ENCODE measurements around the gene MMEL1.

DNA sequence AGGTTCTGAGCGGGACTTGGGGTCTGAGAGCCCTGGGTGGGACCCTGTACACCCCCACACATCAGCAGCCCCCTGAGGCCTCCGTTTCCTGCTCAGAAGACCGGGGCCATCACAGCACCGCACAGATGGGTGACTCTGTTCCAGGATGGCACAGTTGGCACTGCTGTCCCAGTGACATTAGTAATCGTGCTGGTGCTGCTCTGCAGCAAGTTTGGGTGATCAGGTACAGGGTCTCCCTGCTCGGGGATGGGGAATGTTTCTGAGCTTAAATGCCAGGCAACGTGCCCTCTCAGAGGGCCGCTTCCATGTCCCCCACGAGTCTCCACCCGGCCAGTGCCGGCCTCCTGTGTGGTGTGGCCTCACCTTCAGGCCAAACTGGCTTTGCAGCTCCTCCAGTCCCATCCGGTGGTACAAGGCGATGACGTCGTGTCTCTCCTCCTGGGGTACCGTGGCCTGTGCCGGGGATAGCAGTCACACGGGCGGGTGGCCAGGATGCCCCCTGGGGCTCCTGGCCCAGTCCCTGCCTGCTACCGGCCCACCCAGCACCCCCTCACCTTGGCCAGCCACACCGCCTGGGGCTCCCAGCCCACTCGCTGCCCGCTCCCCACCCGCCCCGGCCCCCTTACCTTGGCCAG is 29.2 kb downstream of the MMEL1 start:
- TF ChIP-seq, protein P1, sequence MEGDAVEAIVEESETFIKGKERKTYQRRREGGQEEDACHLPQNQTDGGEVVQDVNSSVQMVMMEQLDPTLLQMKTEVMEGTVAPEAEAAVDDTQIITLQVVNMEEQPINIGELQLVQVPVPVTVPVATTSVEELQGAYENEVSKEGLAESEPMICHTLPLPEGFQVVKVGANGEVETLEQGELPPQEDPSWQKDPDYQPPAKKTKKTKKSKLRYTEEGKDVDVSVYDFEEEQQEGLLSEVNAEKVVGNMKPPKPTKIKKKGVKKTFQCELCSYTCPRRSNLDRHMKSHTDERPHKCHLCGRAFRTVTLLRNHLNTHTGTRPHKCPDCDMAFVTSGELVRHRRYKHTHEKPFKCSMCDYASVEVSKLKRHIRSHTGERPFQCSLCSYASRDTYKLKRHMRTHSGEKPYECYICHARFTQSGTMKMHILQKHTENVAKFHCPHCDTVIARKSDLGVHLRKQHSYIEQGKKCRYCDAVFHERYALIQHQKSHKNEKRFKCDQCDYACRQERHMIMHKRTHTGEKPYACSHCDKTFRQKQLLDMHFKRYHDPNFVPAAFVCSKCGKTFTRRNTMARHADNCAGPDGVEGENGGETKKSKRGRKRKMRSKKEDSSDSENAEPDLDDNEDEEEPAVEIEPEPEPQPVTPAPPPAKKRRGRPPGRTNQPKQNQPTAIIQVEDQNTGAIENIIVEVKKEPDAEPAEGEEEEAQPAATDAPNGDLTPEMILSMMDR (conservative IDR thresholded peaks at IDR 0.05 in 1 of 2, IDR thresholded peaks at IDR 0.05 in 1 of 2; ENCODE audit: low read depth in 1 of 2, low read length in 2 of 2), result no peak
- TF ChIP-seq EZH2 (IDR thresholded peaks at IDR 0.05; ENCODE audit: low read length, missing control alignments), result no peak

Data from fibroblast of lung (primary cell).